ENCODE data around the gene LMTK3.
"Not testable (repeated sequence)": the region's sequence is repeated elsewhere in the genome, so short reads cannot be mapped to it uniquely, and the experiment has no call there.

DNA sequence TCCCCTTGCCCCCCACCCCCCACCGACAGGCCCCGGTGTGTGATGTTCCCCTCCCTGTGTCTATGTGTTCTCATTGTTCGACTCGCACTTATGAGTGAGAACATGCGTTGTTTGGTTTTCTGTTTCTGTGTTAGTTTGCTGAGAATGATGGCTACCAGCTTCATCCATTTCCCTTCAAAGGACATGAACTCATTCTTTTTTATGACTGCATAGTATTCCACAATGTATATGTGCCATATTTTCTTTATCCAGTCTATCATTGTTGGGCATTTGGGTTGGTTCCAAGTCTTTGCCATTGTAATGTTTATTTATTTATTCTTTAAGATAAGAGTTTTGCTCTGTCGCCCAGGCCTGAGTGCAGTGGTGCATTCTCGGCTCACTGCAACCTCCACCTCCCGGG is 26.4 kb upstream of the LMTK3 start:
- TF ChIP-seq EZH2phosphoT487 (IDR thresholded peaks at IDR 0.05; ENCODE audit: low read depth, severe bottlenecking, unreplicated experiment); CTCF (IDR thresholded peaks at IDR 0.05; ENCODE audit: poor library complexity); EZH2 (IDR thresholded peaks at IDR 0.05; ENCODE audit: borderline replicate concordance): not testable (repeated sequence)

Data from hepatocyte (in vitro differentiated cells).